Right lung (tissue), 10 donors: Measurements from ENCODE around the gene IQSEC1. TPM values are rescaled to one million over a fixed set of nuclear protein-coding genes. Genes with fewer than 3 reads are reported as not detected.

Source experiments
- DNase-seq, 2 donors: peaks; one replicate each; pipeline ENCODE4 v3.0.0-alpha.2; 2013
- long read RNA-seq, 8 donors: transcript quantifications; one replicate each; lab custom pipeline, GENCODE V29; 2026
- polyA plus RNA-seq, 5 donors: library from polyadenylated mRNA; unstranded; fragments of 120-200 nt; gene quantifications; one replicate each; pipeline versions ENCODE4 v1.2.1 to v1.2.3, GENCODE V29; 2013; ENCODE audit warnings: inconsistent platforms in 1 of 5, low replicate concordance in 1 of 5; ENCODE audit not compliant: insufficient read length in 5 of 5, insufficient read depth in 1 of 5

IQSEC1 gene
- 10 to 100 TPM; 21.7 to 31.2 (median 29.6) TPM for polyA plus RNA-seq
- long read RNA-seq, donor 1, partial matches to known transcripts: 5 of 5 reads
- long read RNA-seq, donor 1, other reads (novel, unspliced or antisense): 0 of 5 reads
- long read RNA-seq, donor 2: 0 reads
- long read RNA-seq, donor 3, partial matches to known transcripts: 11 of 11 reads
- long read RNA-seq, donor 3, other reads (novel, unspliced or antisense): 0 of 11 reads
- long read RNA-seq, donor 4: 0 reads
- long read RNA-seq, donor 5: 0 reads
- long read RNA-seq, donor 6: 0 reads
- long read RNA-seq, donor 7: 0 reads
- long read RNA-seq, donor 8: 0 reads

- peak; percentile 15 to 22 for DNase-seq
Measured at GRCh38 chr3:13073326-13074005, at the start of gene IQSEC1. IQSEC1 (minus strand) TSS chr3:13073429; CDS start chr3:13073014, 415 bp downstream.

- DNase-seq: peak in 1 of 2 donors; percentile 12
Measured at GRCh38 chr3:13122081-13123012, 49.1 kb upstream of the IQSEC1 start.

GRCh38 chr3:13121553-13122001 is 48.3 kb upstream of the IQSEC1 start:
- no peak for DNase-seq

DNA sequence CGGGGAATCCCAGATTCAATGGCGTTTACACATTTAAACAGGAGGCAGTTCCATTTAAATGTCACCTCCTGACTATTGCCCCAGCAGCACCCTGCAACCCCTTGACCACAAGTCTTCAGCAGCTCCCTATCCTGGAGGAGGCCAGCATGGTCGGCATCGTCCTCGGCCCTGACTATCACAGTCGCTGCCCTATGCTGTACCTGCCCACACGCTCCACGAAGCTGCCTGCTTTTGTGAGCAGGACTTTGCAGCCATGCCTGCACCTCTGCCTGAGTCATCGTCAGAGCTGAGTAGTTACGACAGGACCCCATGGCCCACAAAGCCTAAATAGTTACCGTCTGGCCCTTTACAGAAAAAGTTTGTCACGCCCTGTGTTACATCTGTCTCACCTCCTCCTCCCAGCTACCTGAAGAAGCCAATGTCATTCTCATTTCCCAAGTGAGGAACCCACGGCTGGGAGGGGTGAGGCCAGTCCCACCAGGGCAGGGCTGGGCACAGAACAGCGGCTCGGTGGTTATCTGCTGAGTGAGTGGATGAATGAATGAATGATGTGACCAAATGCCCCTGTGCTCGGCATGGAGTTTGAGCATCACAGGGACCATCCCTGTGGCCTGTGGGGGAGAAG is 47.8 kb upstream of the IQSEC1 start:
- DNase-seq: no peak

DNA sequence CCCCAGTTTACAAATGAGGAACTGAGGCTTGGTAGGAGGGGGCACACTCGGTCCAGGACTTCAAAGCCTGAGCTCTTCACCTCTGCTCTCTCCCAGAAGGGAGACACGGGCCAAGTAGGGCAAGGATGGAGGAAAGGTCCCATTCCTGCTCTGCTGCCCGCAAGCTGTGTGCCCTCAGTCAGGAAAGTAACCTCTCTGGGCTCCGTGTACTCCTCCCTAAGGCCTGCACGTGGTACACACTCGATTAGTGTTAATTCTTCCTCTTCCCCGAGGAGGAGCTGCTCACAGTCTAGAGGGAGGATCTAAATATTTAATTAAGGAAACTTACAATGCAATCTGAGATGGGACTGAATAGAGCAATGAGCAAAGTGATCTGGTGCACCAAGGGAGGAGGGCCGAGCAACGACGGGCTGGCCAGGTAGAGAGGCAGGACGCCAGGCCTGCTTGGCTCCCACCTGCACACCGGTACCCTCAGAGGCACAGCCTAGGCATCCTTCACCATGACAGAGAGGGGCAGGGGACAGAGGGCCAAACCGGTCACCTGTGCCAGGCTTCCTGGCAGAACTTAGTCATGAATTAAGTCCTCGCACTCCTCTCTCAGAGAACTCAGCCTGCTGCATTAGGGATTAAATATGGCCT is 47.2 kb upstream of the IQSEC1 start:
- DNase-seq: no peak

DNA sequence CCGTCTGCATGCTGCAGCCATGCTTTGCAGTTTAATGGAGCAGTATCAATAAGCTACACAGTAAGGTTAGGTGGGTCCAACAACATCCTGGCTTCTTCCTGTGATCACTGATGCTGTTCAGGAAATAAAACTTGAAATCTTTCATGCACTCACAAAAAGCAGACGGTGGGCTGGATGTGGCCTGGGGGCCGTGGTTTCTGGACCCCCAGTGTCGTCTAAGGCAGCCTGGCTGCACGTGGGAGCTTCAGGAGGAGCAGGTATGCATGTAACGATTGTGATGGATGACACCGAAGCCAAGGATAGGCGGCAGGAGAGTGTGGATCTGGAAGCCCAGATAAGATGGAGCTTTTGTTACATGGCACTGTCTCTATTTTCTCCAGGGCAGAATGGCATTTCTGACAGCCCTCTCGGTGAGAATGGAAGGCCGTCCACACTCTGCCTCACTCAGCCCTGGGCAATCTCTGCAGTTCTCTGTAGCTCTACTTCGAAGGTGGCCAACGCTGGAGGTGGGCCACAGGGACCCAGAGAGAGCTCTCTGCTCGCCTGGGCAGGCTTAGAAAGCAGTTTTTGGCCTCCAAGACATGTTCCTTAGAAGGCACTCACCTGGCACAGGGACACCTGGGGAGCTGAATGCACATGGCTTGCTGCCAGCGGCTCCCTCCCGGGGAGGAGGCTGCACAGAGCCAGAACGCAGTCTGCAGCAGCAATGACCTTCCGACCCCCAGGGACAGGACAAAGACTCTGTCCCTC is 46.4 kb upstream of the IQSEC1 start:
- DNase-seq: no peak

GRCh38 chr3:13116426-13116825 is 43.2 kb upstream of the IQSEC1 start:
- DNase-seq: no peak

DNA sequence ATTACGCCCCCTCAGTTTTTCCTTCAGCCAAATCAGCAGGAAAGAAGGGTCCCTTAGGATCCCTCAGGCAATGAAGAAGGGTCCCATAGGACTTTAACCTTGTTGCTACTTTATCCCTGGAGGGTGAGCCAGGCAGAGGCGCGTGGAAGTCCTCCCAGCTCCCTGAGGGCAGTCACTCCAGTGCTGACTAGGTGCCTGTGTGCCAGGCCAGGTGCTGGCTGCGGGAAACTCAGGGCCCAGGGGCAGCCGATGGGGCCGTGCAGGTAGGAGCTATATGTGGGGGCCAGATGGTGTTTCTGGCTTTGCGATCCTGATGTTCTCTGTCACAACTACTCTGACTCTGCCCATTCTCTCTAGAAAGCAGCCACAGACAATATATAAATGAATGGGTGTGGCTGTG is 42.8 kb upstream of the IQSEC1 start:
- DNase-seq: no peak

DNA sequence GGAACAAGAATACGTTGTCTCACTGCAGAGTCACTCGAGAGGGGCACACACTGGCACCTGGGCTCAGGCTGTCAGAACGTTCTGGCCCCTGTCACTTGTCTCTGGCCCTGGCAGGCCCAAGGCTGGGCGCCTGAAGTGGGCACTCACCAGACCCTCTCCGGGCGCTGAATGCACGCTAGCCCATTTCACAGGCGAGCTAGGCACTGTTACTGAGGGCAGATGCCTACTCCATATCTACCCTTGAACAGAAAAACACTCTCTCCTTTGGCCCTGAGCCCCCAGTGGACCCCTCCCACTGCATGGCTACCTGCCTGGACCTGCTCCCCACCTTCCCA is 42.3 kb upstream of the IQSEC1 start:
- no peak for DNase-seq

GRCh38 chr3:13114811-13115575 is 41.8 kb upstream of the IQSEC1 start:
- no peak for DNase-seq

DNA sequence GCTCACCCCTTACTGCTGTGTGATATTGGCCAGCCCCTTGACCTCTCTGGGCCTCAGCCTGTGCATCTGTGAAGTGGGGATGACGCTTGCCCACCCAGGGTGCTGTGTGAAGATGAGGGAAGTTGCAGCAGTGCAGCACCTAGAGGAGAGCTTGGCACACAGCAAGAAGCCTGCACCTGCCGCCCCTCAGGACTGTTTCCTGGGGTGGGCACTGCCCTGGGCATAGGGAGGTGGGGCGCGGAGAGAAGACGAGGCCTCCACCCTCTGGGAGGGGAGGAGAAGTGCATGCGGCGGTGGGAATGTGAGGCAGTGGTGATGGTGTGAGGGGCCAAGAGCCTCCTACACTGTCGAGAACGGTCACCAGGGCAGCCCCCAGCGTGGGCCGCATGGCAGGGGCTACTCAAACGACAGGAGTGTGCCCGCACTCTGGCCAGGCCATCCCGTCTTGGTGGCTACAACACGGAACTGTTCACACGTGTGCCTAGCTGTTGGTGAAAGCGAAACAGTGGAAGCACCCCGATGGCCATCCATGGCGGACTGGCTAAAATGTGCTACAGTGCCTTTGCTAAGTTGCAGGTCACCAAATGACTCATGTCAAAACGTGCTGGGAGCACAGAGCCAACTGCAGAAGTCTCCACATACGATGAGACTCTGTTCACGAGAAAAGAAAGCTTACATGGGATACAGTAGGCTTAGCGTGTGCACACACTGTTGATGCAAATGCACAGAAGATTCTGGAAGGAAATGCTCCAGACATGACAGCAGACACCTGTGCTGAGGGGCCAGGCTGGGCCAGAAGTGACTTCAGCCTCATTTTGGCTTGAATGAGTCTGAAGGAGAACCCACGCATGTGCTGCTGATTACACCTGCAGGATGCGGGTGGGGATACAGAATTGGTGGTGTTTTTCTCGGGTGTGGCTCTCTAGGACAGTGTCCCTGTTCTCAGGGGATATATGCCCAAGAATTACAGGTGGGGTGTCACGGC is 40.4 kb upstream of the IQSEC1 start:
- no peak for DNase-seq

- no peak for DNase-seq
Measured at GRCh38 chr3:13112521-13113345, 39.5 kb upstream of the IQSEC1 start.

- DNase-seq: no peak
Measured at GRCh38 chr3:13111873-13112520, 38.8 kb upstream of the IQSEC1 start.

DNA sequence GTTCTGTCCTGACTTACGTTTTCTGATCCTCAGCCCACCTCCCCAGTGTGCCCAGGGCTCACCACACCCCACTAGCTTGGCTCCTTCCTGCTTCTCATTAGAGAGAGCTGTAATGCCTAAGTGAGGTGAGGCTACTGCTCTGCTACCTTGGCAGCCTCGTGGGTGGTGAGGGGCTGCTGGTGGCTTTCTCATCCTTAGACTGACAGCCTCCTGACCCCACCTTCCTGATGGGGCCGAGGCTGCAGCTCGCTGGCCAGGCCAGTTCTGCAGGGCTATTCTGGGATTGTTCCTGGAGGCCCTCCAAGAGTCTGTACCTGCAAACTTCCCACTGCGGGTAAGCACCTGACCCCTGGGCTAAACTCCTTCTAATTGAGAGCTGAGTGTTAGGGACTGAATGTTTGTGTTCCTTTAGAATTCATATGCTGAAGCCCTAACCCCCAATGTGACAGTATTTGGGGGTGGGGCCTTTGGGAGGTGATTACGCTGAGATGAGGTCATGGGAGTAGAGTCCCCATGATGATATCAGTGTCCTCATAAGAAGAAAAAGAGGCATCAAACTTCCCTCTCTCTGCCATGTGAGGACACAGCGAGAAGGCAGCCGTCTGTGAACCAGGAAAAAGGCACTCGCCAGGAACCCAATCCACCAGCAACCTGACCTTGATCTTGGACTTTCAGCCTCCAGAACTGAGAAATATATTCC is 38.1 kb upstream of the IQSEC1 start:
- peak in 1 of 2 donors; percentile 16 for DNase-seq

- DNase-seq: no peak
Measured at GRCh38 chr3:13110678-13111116, 37.5 kb upstream of the IQSEC1 start.

- DNase-seq: no peak
Measured at GRCh38 chr3:13109516-13109915, 36.3 kb upstream of the IQSEC1 start.
